NT2/D1 (cell line): ENCODE data around the gene INVS.

Source experiments
- SUZ12 ChIP-seq: IDR thresholded peaks from 2 replicates; pipeline ENCODE4 v1.6.1; 2011; ENCODE audit not compliant: insufficient read length, insufficient read depth; ENCODE audit errors: extremely low read depth
- YY1 ChIP-seq: IDR thresholded peaks from 2 replicates; pipeline ENCODE4 v1.6.1; 2011; ENCODE audit not compliant: insufficient read length, insufficient read depth
- ZNF274 ChIP-seq: IDR thresholded peaks from 2 replicates; pipeline ENCODE4 v1.6.1; 2011; ENCODE audit warnings: mild to moderate bottlenecking, low read depth, low read length

GRCh38 chr9:100170556-100170955, 71.5 kb downstream of the INVS start:
- TF ChIP-seq ZNF274 (no peak), YY1 (no peak), SUZ12 (no peak)
